K562 (cell line): ENCODE results near the gene SHFL. TPM values are rescaled to one million over a fixed set of nuclear protein-coding genes. Genes with fewer than 3 reads are reported as not detected.

Experiments used
- ATAC-seq: fragments of 200-7000 bp; cut with Tn5 transposase; 3 replicates; pipeline ENCODE4 v1.9.1; 2020; ENCODE audit warnings: moderate library complexity
- BruUV-seq: library from RNA; stranded (reverse); fragments of 400-500 nt; replicated peaks from 2 replicates; lab custom pipeline; 2021; lab: Mats Ljungman, UMichigan
- CTCF ChIA-PET: fragments of 300-600 bp; formaldehyde crosslinking; extraction: SDS; loops from one replicate; lab custom pipeline; 2021; ENCODE audit warnings: low intra/inter-chr PET ratio; lab: Yijun Ruan, JAX
- POLR2A ChIA-PET: fragments of 300-600, 350-650 bp; sonication (Branson Sonifier 250); formaldehyde crosslinking; extraction: SDS; loops from one replicate; lab custom pipeline; 2021; ENCODE audit warnings: antibody characterized with exemption, inconsistent platforms; lab: Yijun Ruan, JAX
- DNase-seq, 4 experiments: peaks; one replicate each; pipeline versions ENCODE4 v3.0.0 to v3.0.0-alpha.2; 2011 to 2018; ENCODE audit warnings: low spot score in 3 of 4, mixed read lengths in 3 of 4; ENCODE audit errors: extremely low read depth in 1 of 4
- FAIRE-seq: peaks from 2 replicates; lab custom pipeline; 2011; peaks lifted over from hg19 to GRCh38; lab: Jason Lieb, UNC
- H2AFZ ChIP-seq: 2 replicates; pipeline ENCODE4 v1.6.0; 2011; ENCODE audit warnings: low read depth, low read length, control low read depth, inconsistent platforms
- H3K27ac ChIP-seq: fragments of 200-600 bp; 3 replicates; pipeline ENCODE4 v1.8.0; 2011; ENCODE audit warnings: low read depth, mild to moderate bottlenecking, control low read depth, inconsistent platforms, low read length, moderate library complexity, mixed read lengths; ENCODE audit errors: extremely low read depth
- H3K27me3 ChIP-seq, 2 experiments: fragments of 300-600 bp in 1 of 2; 2 replicates in 1 of 2; 3 replicates in 1 of 2; pipeline versions ENCODE4 v1.6.0 to v1.8.0; 2011; ENCODE audit warnings: inconsistent platforms in 2 of 2, low read length in 2 of 2, mild to moderate bottlenecking in 1 of 2, mixed read lengths in 1 of 2, moderate library complexity in 1 of 2; ENCODE audit not compliant: control insufficient read depth in 2 of 2, insufficient read depth in 2 of 2
- H3K36me3 ChIP-seq: fragments of 300-600 bp; 3 replicates; pipeline ENCODE4 v1.8.0; 2011; ENCODE audit warnings: mild to moderate bottlenecking, low read length, inconsistent platforms; ENCODE audit not compliant: control insufficient read depth, insufficient read depth
- H3K4me1 ChIP-seq, 2 experiments: fragments of 200-600 bp in 1 of 2; replicated peaks in 1 of 2; 2 replicates in 1 of 2; 3 replicates in 1 of 2; pipeline versions ENCODE4 v1.5.1 to v1.8.0; 2011; ENCODE audit warnings: inconsistent platforms in 2 of 2, low read length in 2 of 2, mild to moderate bottlenecking in 1 of 2, mixed read lengths in 1 of 2, moderate library complexity in 1 of 2; ENCODE audit not compliant: control insufficient read depth in 2 of 2, insufficient read depth in 2 of 2
- H3K4me2 ChIP-seq: 2 replicates; pipeline ENCODE4 v1.6.1; 2011; ENCODE audit warnings: low read length, control low read depth, inconsistent platforms, mixed read lengths; ENCODE audit not compliant: insufficient read depth
- H3K4me3 ChIP-seq: fragments of 200-600 bp; sonication (generic), shearing (Covaris generic); 2 replicates; pipeline ENCODE4 v1.5.1; 2016; ENCODE audit warnings: control low read depth, inconsistent platforms
- H3K79me2 ChIP-seq: fragments of 200-600 bp; 3 replicates; pipeline ENCODE4 v1.8.0; 2011; ENCODE audit warnings: low read length, inconsistent platforms; ENCODE audit not compliant: control insufficient read depth, insufficient read depth
- H3K9ac ChIP-seq, 2 experiments: 2 replicates each; pipeline versions ENCODE4 v1.6.0 to v1.6.1; 2011; ENCODE audit warnings: low read depth in 2 of 2, low read length in 2 of 2, control low read depth in 1 of 2, inconsistent platforms in 1 of 2, mild to moderate bottlenecking in 1 of 2, mixed read lengths in 1 of 2; ENCODE audit not compliant: insufficient read depth in 1 of 2
- H3K9me1 ChIP-seq: one replicate; pipeline ENCODE4 v1.6.0; 2011; ENCODE audit warnings: inconsistent platforms, mild to moderate bottlenecking, low read length, moderate library complexity; ENCODE audit not compliant: control insufficient read depth, insufficient read depth
- H3K9me3 ChIP-seq: replicated peaks from 2 replicates; pipeline ENCODE4 v1.5.1; 2011; ENCODE audit warnings: low read depth, low read length, inconsistent platforms; ENCODE audit not compliant: control insufficient read depth, insufficient read depth
- H4K20me1 ChIP-seq: replicated peaks from 2 replicates; pipeline ENCODE4 v1.6.1; 2011; ENCODE audit warnings: low read length, inconsistent platforms, mixed read lengths; ENCODE audit not compliant: control insufficient read depth, insufficient read depth
- CHD4 ChIP-seq: fragments of 200-600 bp; sonication (generic); IDR thresholded peaks from 3 replicates; pipeline ENCODE4 v1.6.1; 2012; ENCODE audit warnings: low read depth, mild to moderate bottlenecking, mixed read lengths, low read length, inconsistent platforms; ENCODE audit not compliant: insufficient read depth, insufficient replicate concordance, poor library complexity, severe bottlenecking
- FOXK2 ChIP-seq, 2 experiments: fragments of 450-650 bp; IDR thresholded peaks in 1 of 2; conservative IDR thresholded peaks in 1 of 2; 2 replicates each; pipeline ENCODE4 v1.6.1; 2016; ENCODE audit warnings: low read depth in 2 of 2, mild to moderate bottlenecking in 1 of 2
- GATA2 ChIP-seq: sonication (generic); formaldehyde crosslinking; IDR thresholded peaks from 2 replicates; pipeline ENCODE4 v1.4.0; 2020; ENCODE audit warnings: mild to moderate bottlenecking, missing genetic modification reagents
- SREBF1 ChIP-seq: fragments of 150-350 bp; IDR thresholded peaks from 2 replicates; pipeline ENCODE4 v1.6.1; 2014; ENCODE audit warnings: antibody characterized with exemption, low read depth, low read length, borderline replicate concordance
- WGBS: fragments of 100-300 bp; shearing (Covaris generic); methylation state at CpG from one replicate; pipeline ENCODE4 v1.1.6; 2016; ENCODE audit warnings: low coverage, mixed read lengths; ENCODE audit not compliant: insufficient coverage; ENCODE audit errors: missing lambda C conversion rate; 5-methylcytosine and 5-hydroxymethylcytosine counted together
- in situ Hi-C: fragments of 300-500 bp; cut with MboI; formaldehyde crosslinking; loops from 4 replicates; pipeline ENCODE4 v1.15.0; 2018; ENCODE audit warnings: inconsistent platforms, mixed read lengths
- intact Hi-C: fragments of 100-400 bp; cut with micrococcal nuclease; formaldehyde crosslinking; loops from 2 replicates; pipeline ENCODE4 v1.14.2; 2022
- polyA plus RNA-seq, 8 experiments: library from polyadenylated mRNA; depleted of rRNA in 4 of 8; stranded (reverse) in 5 of 8; unstranded in 3 of 8; fragments of >200 nt; fragmentation: Nextera tagmentation in 2 of 8; fragmentation: Illumina TruSeq in 1 of 8; extraction: Ambion mirVana in 2 of 8; extraction: Trizol in 1 of 8; gene quantifications; 2 replicates each; pipeline versions ENCODE4 v1.2.1 to v1.2.3, GENCODE V29; 2011 to 2014; ENCODE audit warnings: inconsistent platforms in 1 of 8, missing spikeins in 1 of 8
- total RNA-seq, 7 experiments: library from RNA; depleted of rRNA in 6 of 7; stranded (reverse); fragments of >200 nt in 6 of 7; fragmentation: Illumina TruSeq in 2 of 7; extraction: Trizol in 2 of 7; gene quantifications; 2 replicates each; pipeline versions ENCODE4 v1.2.1 to v1.2.3, GENCODE V29; 2011 to 2021; ENCODE audit warnings: low replicate concordance in 1 of 7
- TF ChIP-seq, protein P1 (sequence below): fragments of 250-450 bp; sonication (Bioruptor Pico); IDR thresholded peaks from 2 replicates; pipeline ENCODE4 v1.9.0; 2021; ENCODE audit warnings: mild to moderate bottlenecking
- TF ChIP-seq, protein P2 (sequence below): sonication (generic); formaldehyde crosslinking; IDR thresholded peaks from 2 replicates; pipeline ENCODE4 v1.8.1; 2023; ENCODE audit warnings: mild to moderate bottlenecking, missing genetic modification reagents
- TF ChIP-seq, protein P3 (sequence below): fragments of 450-650 bp; IDR thresholded peaks from 2 replicates; pipeline ENCODE4 v1.7.0; 2016; ENCODE audit warnings: borderline replicate concordance
- TF ChIP-seq, protein P4 (sequence below), 2 experiments: fragments of 200-800 bp in 1 of 2; sonication (Bioruptor generic) in 1 of 2; sonication (generic) in 1 of 2; formaldehyde crosslinking in 1 of 2; IDR thresholded peaks in 1 of 2; conservative IDR thresholded peaks in 1 of 2; 2 replicates each; pipeline versions ENCODE4 v1.5.0 to v1.6.1; 2016 to 2020; ENCODE audit warnings: missing compliant biosample characterization in 1 of 2, missing genetic modification characterization in 1 of 2, missing genetic modification reagents in 1 of 2

Gene SHFL
- total and polyA plus RNA-seq, 9 of the 15 experiments (the other 6 are each of a cell fraction or from before 2014, with no cell fraction given), result 1.5 to 25.7 (median 13.0) TPM

DNA sequence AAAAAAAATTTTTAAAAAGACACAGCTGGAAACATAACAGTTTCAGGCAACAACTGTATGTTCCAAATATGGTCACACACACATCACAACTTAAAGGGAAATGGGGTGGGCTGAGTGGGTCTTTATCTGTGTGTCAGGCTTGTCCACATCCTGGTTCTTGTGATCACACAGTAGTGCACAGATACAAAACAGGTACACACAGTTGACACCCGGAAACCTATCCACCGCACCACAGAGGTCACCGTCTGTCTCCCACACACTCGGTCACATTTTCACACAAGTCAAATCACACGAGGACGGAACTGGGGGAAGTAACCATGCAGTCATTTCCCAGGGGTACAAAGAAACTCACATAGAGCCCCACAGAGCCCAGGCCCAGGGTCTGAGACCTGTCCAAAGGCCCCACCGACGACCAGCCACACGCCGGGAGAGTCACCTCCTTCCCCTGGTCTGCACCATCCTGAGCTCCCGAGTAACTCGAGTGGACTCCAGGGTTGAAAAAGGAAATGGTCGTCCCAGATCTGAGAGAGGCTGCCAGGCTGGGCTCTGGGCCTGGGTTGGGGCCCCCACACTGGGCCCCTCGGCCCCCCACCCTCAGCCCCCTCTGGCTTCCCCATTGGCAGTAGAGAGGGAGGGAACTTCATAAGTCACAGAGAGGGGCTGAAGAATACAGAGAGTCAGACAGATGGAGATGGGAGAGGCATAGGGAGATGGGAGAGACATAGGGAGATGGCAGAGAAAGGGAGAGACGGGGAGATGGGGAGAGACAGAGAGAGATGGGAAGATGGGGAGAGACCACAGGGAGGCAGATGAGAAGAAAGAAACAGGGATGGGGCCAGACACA is 18.8 kb downstream of the SHFL start (continued):
- TF ChIP-seq, protein P1, sequence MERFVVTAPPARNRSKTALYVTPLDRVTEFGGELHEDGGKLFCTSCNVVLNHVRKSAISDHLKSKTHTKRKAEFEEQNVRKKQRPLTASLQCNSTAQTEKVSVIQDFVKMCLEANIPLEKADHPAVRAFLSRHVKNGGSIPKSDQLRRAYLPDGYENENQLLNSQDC (CRISPR knock-in tag), result no peak
- no peak for TF ChIP-seq FOXK2 (conservative IDR thresholded peaks at IDR 0.05 in 1 of 2, IDR thresholded peaks at IDR 0.05 in 1 of 2; ENCODE audit: low read depth in 2 of 2)

DNA sequence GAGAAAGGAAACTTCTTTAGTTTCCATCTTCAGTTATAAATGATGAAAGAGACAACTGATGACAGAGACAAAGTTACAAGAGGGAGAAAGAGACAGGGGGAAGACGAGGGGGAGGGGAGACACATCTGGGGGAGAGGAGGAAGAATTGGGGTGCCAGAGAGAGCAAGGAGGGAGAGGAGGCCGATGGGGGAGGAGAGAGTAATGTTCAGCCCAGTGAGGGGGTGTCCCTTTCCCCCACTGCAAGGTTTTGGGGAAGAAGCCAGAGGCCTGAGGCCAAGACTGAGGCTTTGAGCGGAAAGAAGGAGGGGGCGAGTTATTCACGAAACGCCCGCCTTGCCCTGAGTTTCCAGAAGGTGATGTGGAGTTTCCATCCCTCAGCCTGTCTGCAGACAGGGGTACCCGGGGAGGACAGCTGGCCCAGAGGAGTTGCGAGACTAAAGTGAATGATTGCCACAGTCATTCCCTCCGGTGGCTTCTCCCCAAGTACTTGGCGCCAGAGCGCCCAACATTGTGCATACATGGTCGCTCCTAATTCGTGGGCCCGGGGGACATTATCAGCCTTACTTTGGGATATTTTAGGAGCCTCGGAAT is 19.5 kb downstream of the SHFL start:
- intact Hi-C loops, result no loop called here
- Histone ChIP-seq H3K4me2 (peak overlapping the region; percentile 47; the same call in 1 of the 2 replicates), H3K9me1 (no peaks in the 10 kb centered on the region), H4K20me1 (no peaks in the 10 kb centered on the region; the same call in 1 of the 2 replicates), H3K36me3 (peaks cover 37% of the 10 kb centered on the region), H3K4me1 (peaks cover 34 to 54% of the 10 kb centered on the region in 2 experiments), H3K27ac (peak overlapping the region; percentile 74), H3K4me3 (peak overlapping the region; percentile 77; the same call in 1 of the 2 replicates), H3K79me2 (peaks cover 37% of the 10 kb centered on the region), H2AFZ (peak overlapping the region; percentile 75), H3K27me3 (no peaks in the 10 kb centered on the region), H3K9me3 (no peaks in the 10 kb centered on the region), H3K9ac (peak overlapping the region; percentile 74 to 94; a peak in 3 of 4 replicates)
- no peak for FAIRE-seq
- in situ Hi-C loops, result no loop called here
- BruUV-seq, result no TSS peak
- DNase-seq, result peak in 2 of 4 experiments; percentile 11 to 17
- ATAC-seq, result no peak
- ChIA-PET POLR2A (interaction anchor here (0.5 to 3.9 kb wide), 7 partner anchors 9 to 165 kb away, joined by 3 to 49 read pairs (median 4); partner anchors contain the start of gene EIF3G), CTCF (no interaction called here)
- WGBS, result 46% methylated on average over 13 of the region's 16 CpGs
- TF ChIP-seq, protein P2, sequence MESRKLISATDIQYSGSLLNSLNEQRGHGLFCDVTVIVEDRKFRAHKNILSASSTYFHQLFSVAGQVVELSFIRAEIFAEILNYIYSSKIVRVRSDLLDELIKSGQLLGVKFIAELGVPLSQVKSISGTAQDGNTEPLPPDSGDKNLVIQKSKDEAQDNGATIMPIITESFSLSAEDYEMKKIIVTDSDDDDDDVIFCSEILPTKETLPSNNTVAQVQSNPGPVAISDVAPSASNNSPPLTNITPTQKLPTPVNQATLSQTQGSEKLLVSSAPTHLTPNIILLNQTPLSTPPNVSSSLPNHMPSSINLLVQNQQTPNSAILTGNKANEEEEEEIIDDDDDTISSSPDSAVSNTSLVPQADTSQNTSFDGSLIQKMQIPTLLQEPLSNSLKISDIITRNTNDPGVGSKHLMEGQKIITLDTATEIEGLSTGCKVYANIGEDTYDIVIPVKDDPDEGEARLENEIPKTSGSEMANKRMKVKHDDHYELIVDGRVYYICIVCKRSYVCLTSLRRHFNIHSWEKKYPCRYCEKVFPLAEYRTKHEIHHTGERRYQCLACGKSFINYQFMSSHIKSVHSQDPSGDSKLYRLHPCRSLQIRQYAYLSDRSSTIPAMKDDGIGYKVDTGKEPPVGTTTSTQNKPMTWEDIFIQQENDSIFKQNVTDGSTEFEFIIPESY (CRISPR knock-in tag), result 0 out of 2 replicates have a peak, but pooled peaks have one; percentile 70
- TF ChIP-seq, protein P3, sequence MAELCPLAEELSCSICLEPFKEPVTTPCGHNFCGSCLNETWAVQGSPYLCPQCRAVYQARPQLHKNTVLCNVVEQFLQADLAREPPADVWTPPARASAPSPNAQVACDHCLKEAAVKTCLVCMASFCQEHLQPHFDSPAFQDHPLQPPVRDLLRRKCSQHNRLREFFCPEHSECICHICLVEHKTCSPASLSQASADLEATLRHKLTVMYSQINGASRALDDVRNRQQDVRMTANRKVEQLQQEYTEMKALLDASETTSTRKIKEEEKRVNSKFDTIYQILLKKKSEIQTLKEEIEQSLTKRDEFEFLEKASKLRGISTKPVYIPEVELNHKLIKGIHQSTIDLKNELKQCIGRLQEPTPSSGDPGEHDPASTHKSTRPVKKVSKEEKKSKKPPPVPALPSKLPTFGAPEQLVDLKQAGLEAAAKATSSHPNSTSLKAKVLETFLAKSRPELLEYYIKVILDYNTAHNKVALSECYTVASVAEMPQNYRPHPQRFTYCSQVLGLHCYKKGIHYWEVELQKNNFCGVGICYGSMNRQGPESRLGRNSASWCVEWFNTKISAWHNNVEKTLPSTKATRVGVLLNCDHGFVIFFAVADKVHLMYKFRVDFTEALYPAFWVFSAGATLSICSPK, result 0 out of 2 replicates have a peak, but pooled peaks have one; percentile 6
- TF ChIP-seq GATA2 (CRISPR knock-in tag) (no peak), SREBF1 (no peak), CHD4 (peak; percentile 79)
- TF ChIP-seq, protein P4, sequence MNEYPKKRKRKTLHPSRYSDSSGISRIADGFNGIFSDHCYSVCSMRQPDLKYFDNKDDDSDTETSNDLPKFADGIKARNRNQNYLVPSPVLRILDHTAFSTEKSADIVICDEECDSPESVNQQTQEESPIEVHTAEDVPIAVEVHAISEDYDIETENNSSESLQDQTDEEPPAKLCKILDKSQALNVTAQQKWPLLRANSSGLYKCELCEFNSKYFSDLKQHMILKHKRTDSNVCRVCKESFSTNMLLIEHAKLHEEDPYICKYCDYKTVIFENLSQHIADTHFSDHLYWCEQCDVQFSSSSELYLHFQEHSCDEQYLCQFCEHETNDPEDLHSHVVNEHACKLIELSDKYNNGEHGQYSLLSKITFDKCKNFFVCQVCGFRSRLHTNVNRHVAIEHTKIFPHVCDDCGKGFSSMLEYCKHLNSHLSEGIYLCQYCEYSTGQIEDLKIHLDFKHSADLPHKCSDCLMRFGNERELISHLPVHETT (CRISPR knock-in tag; conservative IDR thresholded peaks at IDR 0.05 in 1 of 2, IDR thresholded peaks at IDR 0.05 in 1 of 2), result 0 out of 4 replicates have a peak, but pooled peaks of 1 of the 2 experiments have one; percentile 20
